ENCODE data around the gene EHMT2. TPM values are rescaled to one million over a fixed set of nuclear protein-coding genes. Genes with fewer than 3 reads are reported as not detected.
A peak's percentile ranks its signal among the peaks of the same experiment; 100 is the strongest.
"Not testable (repeated sequence)": the region's sequence is repeated elsewhere in the genome, so short reads cannot be mapped to it uniquely, and the experiment has no call there.

Gene EHMT2
- total RNA-seq, 3 donors from 2014 or later (not counting 1 experiment from before 2014, with no cell fraction given), result 49.3 to 56.6 (median 55.8) TPM

GRCh38 chr6:31860349-31860748 lies 37.1 kb downstream of the EHMT2 start:
- H3K9me3 Mint-ChIP-seq, result no peaks in the 10 kb centered on the region
- peak overlapping the region; percentile 16 to 44 for H3K27ac Mint-ChIP-seq
- Histone ChIP-seq H3K4me1 (ENCODE audit: control insufficient read depth, insufficient read depth, low read length) (peaks cover 25% of the 10 kb centered on the region), H3K27ac (ENCODE audit: low read length) (no peak overlapping the region), H3K9me3 (ENCODE audit: control insufficient read depth, insufficient read depth, low read length) (no peaks in the 10 kb centered on the region), H3K4me3 (ENCODE audit: low read length) (no peak overlapping the region), H3K36me3 (ENCODE audit: control insufficient read depth, insufficient read depth, low read length) (peaks cover 28% of the 10 kb centered on the region), H3K27me3 (ENCODE audit: control insufficient read depth, insufficient read depth, low read length) (no peaks in the 10 kb centered on the region)
- no peak for TF ChIP-seq CTCF (IDR thresholded peaks at IDR 0.05)
- H3K36me3 Mint-ChIP-seq, result no peaks in the 10 kb centered on the region
- no peaks in the 10 kb centered on the region for H3K27me3 Mint-ChIP-seq (ENCODE audit: low read depth in 2 of 2)
- intact Hi-C loops (cut with micrococcal nuclease), result no loop called here
- WGBS (ENCODE audit: insufficient coverage), result 97% methylated on average over 13 of the region's 13 CpGs
- ATAC-seq (no peak), DNase-seq (no peak)
- no peak overlapping the region for H3K4me3 Mint-ChIP-seq
- H3K4me1 Mint-ChIP-seq, result peaks cover 20 to 33% of the 10 kb centered on the region in 2 donors

- H3K27ac Mint-ChIP-seq, result peak overlapping the region; percentile 16 to 44
- no peak overlapping the region for H3K27ac ChIP-seq (ENCODE audit: low read length)
- H3K4me1 Mint-ChIP-seq, result peaks cover 20 to 33% of the 10 kb centered on the region in 2 donors
- H3K4me3 Mint-ChIP-seq, result peak overlapping the region; percentile 40
- H3K4me1 ChIP-seq (ENCODE audit: control insufficient read depth, insufficient read depth, low read length), result peaks cover 25% of the 10 kb centered on the region
- ATAC-seq (no peak), DNase-seq (no peak)
- no peaks in the 10 kb centered on the region for H3K27me3 ChIP-seq (ENCODE audit: control insufficient read depth, insufficient read depth, low read length)
- intact Hi-C loops (cut with micrococcal nuclease), result no loop called here
- no peak overlapping the region for H3K4me3 ChIP-seq (ENCODE audit: low read length)
- no peaks in the 10 kb centered on the region for H3K9me3 Mint-ChIP-seq
- WGBS (ENCODE audit: insufficient coverage), result 93% methylated on average over 11 of the region's 11 CpGs
- no peaks in the 10 kb centered on the region for H3K27me3 Mint-ChIP-seq (ENCODE audit: low read depth in 2 of 2)
- H3K9me3 ChIP-seq (ENCODE audit: control insufficient read depth, insufficient read depth, low read length), result no peaks in the 10 kb centered on the region
- no peaks in the 10 kb centered on the region for H3K36me3 Mint-ChIP-seq
- no peak for TF ChIP-seq CTCF (IDR thresholded peaks at IDR 0.05)
- peaks cover 28% of the 10 kb centered on the region for H3K36me3 ChIP-seq (ENCODE audit: control insufficient read depth, insufficient read depth, low read length)
These were observed 37.6 kb downstream of the EHMT2 start for GRCh38 chr6:31859923-31860322.

- H3K36me3 Mint-ChIP-seq, result no peaks in the 10 kb centered on the region
- no peak overlapping the region for H3K27ac ChIP-seq (ENCODE audit: low read length)
- H3K36me3 ChIP-seq (ENCODE audit: control insufficient read depth, insufficient read depth, low read length), result peaks cover 28% of the 10 kb centered on the region
- H3K27ac Mint-ChIP-seq, result no peak overlapping the region
- H3K27me3 ChIP-seq (ENCODE audit: control insufficient read depth, insufficient read depth, low read length), result no peaks in the 10 kb centered on the region
- H3K9me3 ChIP-seq (ENCODE audit: control insufficient read depth, insufficient read depth, low read length), result no peaks in the 10 kb centered on the region
- no peaks in the 10 kb centered on the region for H3K27me3 Mint-ChIP-seq (ENCODE audit: low read depth in 2 of 2)
- ATAC-seq, result no peak
- 94% methylated on average over 8 of the region's 8 CpGs for WGBS (ENCODE audit: insufficient coverage)
- H3K9me3 Mint-ChIP-seq, result no peaks in the 10 kb centered on the region
- TF ChIP-seq CTCF (IDR thresholded peaks at IDR 0.05), result no peak
- intact Hi-C loops (cut with micrococcal nuclease), result no loop called here
- H3K4me1 ChIP-seq (ENCODE audit: control insufficient read depth, insufficient read depth, low read length), result peaks cover 17% of the 10 kb centered on the region
- H3K4me3 ChIP-seq (ENCODE audit: low read length), result no peak overlapping the region
- peaks cover 20 to 25% of the 10 kb centered on the region in 2 donors for H3K4me1 Mint-ChIP-seq
- no peak overlapping the region for H3K4me3 Mint-ChIP-seq
- no peak for DNase-seq
These were observed 38.8 kb downstream of the EHMT2 start for GRCh38 chr6:31858707-31859106.

GRCh38 chr6:31857774-31858173 lies 39.7 kb downstream of the EHMT2 start:
- H3K9me3 Mint-ChIP-seq; H3K27me3 ChIP-seq (ENCODE audit: control insufficient read depth, insufficient read depth, low read length); ATAC-seq; H3K4me1 ChIP-seq (ENCODE audit: control insufficient read depth, insufficient read depth, low read length); DNase-seq; H3K4me3 ChIP-seq (ENCODE audit: low read length); H3K27ac ChIP-seq (ENCODE audit: low read length); intact Hi-C loops (cut with micrococcal nuclease); H3K36me3 Mint-ChIP-seq; H3K27me3 Mint-ChIP-seq (ENCODE audit: low read depth in 2 of 2); H3K9me3 ChIP-seq (ENCODE audit: control insufficient read depth, insufficient read depth, low read length): not testable (repeated sequence)
- H3K4me1 Mint-ChIP-seq, result peaks cover 16 to 17% of the 10 kb centered on the region in 2 donors
- peak overlapping the region in 1 of 2 donors; percentile 16 for H3K27ac Mint-ChIP-seq
- H3K36me3 ChIP-seq (ENCODE audit: control insufficient read depth, insufficient read depth, low read length), result peaks cover 28% of the 10 kb centered on the region
- 94% methylated on average over 8 of the region's 8 CpGs for WGBS (ENCODE audit: insufficient coverage)
- H3K4me3 Mint-ChIP-seq, result peak overlapping the region; percentile 22

- H3K4me1 Mint-ChIP-seq; intact Hi-C loops (cut with micrococcal nuclease); H3K9me3 ChIP-seq (ENCODE audit: control insufficient read depth, insufficient read depth, low read length); H3K27me3 Mint-ChIP-seq (ENCODE audit: low read depth in 2 of 2); H3K36me3 Mint-ChIP-seq; H3K9me3 Mint-ChIP-seq; H3K4me3 Mint-ChIP-seq; H3K27me3 ChIP-seq (ENCODE audit: control insufficient read depth, insufficient read depth, low read length); H3K27ac ChIP-seq (ENCODE audit: low read length); H3K27ac Mint-ChIP-seq; H3K4me3 ChIP-seq (ENCODE audit: low read length); ATAC-seq; H3K36me3 ChIP-seq (ENCODE audit: control insufficient read depth, insufficient read depth, low read length); H3K4me1 ChIP-seq (ENCODE audit: control insufficient read depth, insufficient read depth, low read length); DNase-seq: not testable (repeated sequence)
- WGBS (ENCODE audit: insufficient coverage), result 96% methylated on average over 34 of the region's 35 CpGs
These were observed 45.3 kb downstream of the EHMT2 start for GRCh38 chr6:31851980-31852718.

Measured in natural killer cell (primary cell).